ENCODE results near the gene WDTC1.
A peak's percentile ranks its signal among the peaks of the same experiment; 100 is the strongest.
"Not testable (repeated sequence)": the region's sequence is repeated elsewhere in the genome, so short reads cannot be mapped to it uniquely, and the experiment has no call there.

Gene WDTC1

GRCh38 chr1:27234049-27234882 lies at the start of gene WDTC1:
TSS of gene WDTC1 (plus strand) at chr1:27234632. CDS start at chr1:27261055, 26,423 bp downstream.
- DNase-seq (ENCODE audit: low read depth), result peak; percentile 79

GRCh38 chr1:27184665-27185064 lies 49.8 kb upstream of the WDTC1 start:
- H3K4me3 ChIP-seq (ENCODE audit: low read length); DNase-seq (ENCODE audit: low read depth): not testable (repeated sequence)

More at GRCh38 chr1:27234049-27234882, at the start of gene WDTC1:
- peak within 1 kb of the TSS; percentile 57 for H3K4me3 ChIP-seq (ENCODE audit: low read length)
- no peak for TF ChIP-seq CTCF (conservative IDR thresholded peaks at IDR 0.05; ENCODE audit: low read depth, low read length)

GRCh38 chr1:27192039-27192529 lies 42.3 kb upstream of the WDTC1 start:
- TF ChIP-seq CTCF (conservative IDR thresholded peaks at IDR 0.05; ENCODE audit: low read depth, low read length), result no peak
- H3K4me3 ChIP-seq (ENCODE audit: low read length), result no peak overlapping the region
- no peak for DNase-seq (ENCODE audit: low read depth)

- no peak for DNase-seq (ENCODE audit: low read depth)
- no peak for TF ChIP-seq CTCF (conservative IDR thresholded peaks at IDR 0.05; ENCODE audit: low read depth, low read length)
- H3K4me3 ChIP-seq (ENCODE audit: low read length), result no peak overlapping the region
Observed at GRCh38 chr1:27193194-27193593, 41.2 kb upstream of the WDTC1 start.

- no peak for TF ChIP-seq CTCF (conservative IDR thresholded peaks at IDR 0.05; ENCODE audit: low read depth, low read length)
- no peak for DNase-seq (ENCODE audit: low read depth)
- H3K4me3 ChIP-seq (ENCODE audit: low read length), result no peak overlapping the region
Observed at GRCh38 chr1:27201295-27201694, 33.1 kb upstream of the WDTC1 start.

- no peak for DNase-seq (ENCODE audit: low read depth)
- TF ChIP-seq CTCF (conservative IDR thresholded peaks at IDR 0.05; ENCODE audit: low read depth, low read length), result no peak
- no peak overlapping the region for H3K4me3 ChIP-seq (ENCODE audit: low read length)
Observed at GRCh38 chr1:27203946-27204345, 30.5 kb upstream of the WDTC1 start.

GRCh38 chr1:27207238-27207637 lies 27.2 kb upstream of the WDTC1 start:
- DNase-seq (ENCODE audit: low read depth); H3K4me3 ChIP-seq (ENCODE audit: low read length): not testable (repeated sequence)

GRCh38 chr1:27208143-27208850 lies 26.1 kb upstream of the WDTC1 start:
- not testable (repeated sequence) for DNase-seq (ENCODE audit: low read depth); H3K4me3 ChIP-seq (ENCODE audit: low read length)

All from retinal pigment epithelial cell (primary cell).